ENCODE data around the gene CAPN9.
"Not testable (repeated sequence)": the region's sequence is repeated elsewhere in the genome, so short reads cannot be mapped to it uniquely, and the experiment has no call there.

Gene CAPN9

GRCh38 chr1:230746617-230747016, 571 bp upstream of the CAPN9 start:
- no peak for DNase-seq (ENCODE audit: low read depth)

GRCh38 chr1:230747890-230748800, 957 bp downstream of the CAPN9 start:
- no peak for DNase-seq (ENCODE audit: low read depth)

GRCh38 chr1:230749150-230749549, 2.0 kb downstream of the CAPN9 start:
- no peak for DNase-seq (ENCODE audit: low read depth)

DNA sequence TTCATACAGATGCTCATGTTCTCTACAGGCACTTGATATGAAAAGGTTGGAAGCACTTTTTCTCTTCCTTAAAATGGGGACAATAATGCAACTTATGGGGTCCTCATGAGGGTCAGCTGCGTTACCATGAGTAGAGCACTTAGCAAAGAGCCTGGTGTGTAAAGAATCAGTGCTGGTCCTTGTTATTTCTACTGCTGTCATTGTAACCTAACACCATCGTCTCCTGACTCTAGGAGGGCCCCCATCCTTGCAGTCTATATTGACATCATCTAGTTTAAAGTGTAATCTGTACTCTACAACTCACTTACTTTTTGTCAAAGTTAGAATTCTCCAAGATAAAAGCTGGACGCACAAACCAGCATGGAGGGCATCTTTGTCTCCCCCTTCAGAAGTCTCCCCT, 2.4 kb downstream of the CAPN9 start:
- DNase-seq (ENCODE audit: low read depth), result no peak

DNA sequence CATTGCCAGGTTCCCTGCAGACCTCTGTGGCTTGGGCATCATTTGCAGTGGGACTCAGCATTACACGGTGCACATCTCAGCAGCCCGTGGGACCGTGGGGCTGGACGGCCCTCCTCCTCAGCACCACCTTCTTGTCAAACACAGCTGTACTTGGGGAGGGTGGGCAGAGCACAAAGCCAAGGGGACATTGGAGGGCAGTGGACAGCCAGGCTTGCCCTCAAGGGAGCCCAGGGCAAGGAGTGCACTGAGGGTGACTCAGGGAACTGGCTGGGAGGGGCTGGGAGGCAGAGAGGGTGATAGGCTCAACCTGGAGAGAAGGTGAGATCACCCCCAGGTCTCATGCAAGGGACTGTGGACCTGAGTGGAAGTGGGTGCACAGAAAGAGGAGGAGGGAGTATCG, 3.4 kb downstream of the CAPN9 start:
- no peak for DNase-seq (ENCODE audit: low read depth)

DNA sequence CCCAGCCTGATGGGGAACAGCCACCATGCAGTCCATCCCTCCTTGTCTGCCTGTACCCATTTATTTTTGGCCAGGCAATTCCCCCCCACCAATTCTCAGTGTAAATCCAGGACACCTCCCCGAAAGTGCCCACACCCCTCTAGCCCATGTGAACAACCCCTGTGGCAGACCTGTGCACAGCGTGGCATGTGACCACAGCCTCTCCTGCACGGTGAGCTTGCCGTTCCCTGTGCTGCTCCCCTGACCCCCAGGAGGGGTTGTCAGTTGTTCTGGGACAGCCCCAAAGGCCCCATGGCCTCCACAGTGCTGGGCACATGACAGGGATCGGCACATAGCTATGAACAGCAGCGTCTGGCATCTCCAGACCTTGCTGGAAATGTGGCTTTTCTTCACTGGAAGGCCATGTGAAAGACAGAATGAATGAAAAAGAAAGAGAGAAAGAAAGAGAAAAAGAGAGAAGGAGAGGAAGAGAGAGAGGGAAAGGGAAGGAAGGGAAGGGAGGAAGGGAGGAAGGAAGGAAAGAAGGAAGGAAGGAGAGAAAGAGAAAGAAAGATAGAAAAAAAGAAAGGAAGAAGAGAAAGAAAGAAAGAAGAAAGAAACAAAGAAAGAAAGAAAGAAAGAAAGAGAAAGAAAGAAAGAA, 3.9 kb downstream of the CAPN9 start:
- DNase-seq (ENCODE audit: low read depth), result no peak

DNA sequence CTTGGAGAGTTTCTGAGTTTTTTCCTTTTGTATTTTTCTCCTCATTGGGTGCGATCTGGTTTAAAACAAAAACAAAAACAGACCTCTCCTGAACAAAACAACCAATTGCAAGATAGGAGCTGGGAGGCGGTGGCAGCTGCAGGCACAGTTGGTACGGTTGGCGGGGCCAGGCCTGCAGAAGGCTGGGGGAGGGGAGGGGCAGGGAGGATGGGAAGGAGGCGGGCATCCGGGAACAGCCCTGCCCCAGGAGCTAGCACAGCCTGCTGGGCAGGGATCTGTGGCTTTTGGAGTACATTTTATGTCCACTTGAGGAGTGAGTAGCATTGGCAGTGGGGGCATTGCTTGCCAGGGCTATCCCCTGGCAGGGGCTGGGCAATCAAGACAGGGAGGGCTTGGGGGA, 5.2 kb downstream of the CAPN9 start:
- no peak for DNase-seq (ENCODE audit: low read depth)

DNA sequence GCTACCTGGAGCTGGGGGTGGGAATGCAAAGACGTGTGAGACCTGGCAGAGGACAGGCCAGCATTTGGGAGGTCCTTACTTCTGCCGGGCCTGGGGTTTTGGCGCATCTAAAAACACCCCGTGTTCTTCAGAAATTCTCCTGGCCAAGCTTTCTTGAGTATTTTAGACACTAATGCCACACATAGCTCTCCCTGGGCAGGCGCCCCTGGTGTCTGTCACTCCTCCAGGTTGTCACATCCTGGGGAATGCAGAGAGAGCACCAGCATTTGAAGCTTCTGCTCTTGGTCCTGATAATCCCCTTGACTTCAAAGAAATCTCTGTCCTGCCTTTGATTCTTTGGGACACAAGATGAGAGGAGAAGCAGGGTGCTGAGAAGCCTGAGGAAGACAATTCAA, 6.0 kb downstream of the CAPN9 start:
- DNase-seq (ENCODE audit: low read depth), result no peak

DNA sequence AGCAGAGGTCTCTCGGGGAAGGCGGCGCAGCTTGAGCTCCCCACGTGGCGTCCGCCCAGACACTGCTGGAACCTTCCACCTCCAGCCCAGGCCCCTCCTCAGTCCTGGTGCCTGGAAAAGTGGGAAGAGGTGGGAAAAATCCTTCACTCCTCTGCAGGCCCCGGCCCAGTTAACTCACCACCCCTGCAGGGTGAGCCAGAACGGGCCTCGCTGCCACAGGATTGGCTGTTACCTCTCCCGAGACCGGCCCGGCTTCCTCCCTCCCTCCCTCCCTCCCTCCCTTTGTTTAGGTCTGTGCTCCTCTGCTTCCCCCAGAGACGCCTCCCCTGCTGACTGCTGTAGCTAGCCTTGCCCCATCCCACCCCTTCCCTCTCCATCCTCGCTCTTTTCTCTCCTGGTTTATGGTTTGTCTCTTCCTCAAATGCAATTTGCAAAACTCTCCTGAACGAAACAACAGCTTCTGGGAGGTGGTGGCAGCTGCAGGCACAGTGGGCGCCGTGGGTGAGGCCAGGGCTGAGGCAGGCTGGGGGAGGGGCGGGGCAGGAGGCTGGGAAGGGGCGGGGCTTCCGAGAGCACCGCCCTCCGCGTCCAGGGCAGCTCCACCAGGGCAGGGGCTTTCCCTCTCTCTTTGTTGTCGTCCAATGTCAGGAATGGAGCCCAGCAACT, 6.5 kb downstream of the CAPN9 start:
- no peak for DNase-seq (ENCODE audit: low read depth)

DNA sequence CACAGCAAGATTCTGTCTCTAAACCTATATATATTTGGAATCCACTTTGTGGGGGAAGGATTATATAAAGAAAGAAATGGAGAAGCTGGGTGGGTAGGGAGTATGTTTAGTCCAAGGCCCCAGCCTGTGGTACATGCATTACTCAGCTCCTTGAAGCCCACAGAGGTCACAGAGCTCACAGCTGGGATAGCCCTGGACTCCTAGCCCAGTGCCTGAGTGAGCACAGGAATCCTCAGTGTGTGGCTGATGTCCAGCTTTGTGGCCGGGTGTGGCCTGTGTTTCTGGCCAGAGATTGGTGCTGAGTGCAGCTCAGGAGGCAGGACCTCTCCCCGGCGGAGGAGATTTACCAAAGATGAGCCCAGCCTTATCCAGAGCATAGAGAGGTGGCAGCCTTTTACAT, 7.6 kb downstream of the CAPN9 start:
- DNase-seq (ENCODE audit: low read depth), result no peak

DNA sequence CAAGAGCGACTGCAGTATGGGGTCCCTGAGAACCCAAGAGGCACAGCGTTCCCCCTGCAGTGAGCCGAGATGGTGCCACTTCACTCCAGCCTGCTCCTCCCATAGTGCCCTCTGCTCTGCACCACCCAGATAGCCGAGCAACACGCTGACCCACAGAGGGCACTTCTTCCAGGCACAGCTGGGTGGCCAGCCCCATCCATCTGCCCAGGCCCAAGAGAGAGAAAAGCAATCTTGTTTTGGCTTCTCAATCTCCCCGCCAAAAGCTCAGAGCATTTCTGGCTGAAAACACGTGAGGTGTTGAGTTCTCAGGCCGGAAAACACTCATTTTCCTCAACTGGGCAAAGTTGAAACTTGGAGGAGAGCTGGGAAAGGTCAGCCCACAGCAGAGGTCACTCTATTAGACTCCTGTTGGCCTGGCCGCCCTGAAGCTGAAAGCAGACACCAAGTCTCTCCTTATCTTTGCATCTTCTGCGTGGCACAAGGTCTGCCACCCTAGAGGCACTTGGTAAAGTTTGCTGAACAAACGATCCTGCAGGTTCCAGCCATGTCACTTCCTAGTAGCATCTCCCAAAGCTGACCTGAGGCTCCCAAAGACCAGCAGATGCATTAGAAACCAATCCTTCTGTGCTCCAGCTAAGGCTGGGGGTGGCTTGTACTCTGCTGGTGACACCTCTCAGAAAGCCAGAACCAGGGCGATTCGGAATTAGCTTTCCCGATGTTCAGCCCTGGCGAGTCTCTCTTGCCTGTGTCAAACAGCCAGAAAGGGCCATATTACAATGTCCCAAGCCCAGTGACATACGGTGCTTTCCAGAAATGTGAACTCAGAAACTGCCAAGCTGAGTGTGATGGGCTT, 10.9 kb downstream of the CAPN9 start:
- no peak for DNase-seq (ENCODE audit: low read depth)

DNA sequence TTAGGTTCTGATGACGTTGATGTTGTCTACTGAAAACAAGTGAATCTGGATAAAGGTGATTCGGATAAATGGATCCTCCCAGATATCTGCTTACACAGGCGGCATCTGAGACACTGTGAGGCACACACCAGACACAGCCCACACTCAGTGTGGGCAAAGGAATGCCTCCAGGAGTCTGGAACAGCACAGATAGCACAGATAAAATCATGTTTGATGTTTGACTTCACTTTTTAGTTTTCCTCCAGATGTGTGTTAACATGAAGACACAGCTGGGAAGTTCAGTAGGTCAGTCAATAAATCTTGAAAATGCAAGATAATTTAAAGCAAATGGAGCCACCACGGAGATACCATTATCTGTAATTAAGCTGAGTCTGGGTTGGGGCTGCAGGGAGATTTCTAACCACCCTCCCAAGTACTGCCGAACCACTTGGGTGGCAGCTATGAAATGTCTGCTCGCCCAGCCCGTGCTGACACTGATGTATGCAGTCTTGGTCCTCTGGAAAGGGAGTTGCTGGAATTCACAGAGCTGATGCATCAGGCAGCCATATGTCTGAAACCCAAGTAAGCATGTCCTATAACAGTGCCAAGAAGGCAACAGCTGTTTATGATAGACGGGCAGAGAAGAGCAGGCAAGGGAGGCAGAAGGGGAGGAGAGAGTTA, 11.7 kb downstream of the CAPN9 start:
- DNase-seq (ENCODE audit: low read depth), result no peak

GRCh38 chr1:230759369-230760065, 12.3 kb downstream of the CAPN9 start:
- no peak for DNase-seq (ENCODE audit: low read depth)

DNA sequence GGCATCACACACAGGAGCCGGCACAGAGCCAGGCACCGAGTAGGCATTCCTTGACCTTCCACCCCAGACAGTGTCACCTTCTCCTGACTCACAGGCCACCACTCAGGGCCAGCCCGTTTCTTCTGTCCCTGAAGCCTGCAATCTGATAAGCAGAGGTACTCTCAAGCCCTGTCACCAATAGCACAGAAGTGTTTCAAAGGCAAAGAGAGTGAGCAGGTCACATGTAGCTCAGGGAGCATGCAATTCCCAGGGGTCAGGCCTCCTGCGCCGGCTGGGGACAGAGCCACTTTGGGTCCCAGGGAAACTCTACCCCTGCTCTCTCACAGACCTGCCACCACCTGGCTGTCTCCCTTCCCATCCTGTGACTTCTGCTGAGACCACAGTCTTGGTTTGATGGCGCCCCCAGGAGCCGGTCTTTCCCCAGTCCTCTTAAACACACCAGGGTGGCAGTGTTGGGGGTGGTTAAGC, 13.2 kb downstream of the CAPN9 start:
- DNase-seq (ENCODE audit: low read depth), result no peak

DNA sequence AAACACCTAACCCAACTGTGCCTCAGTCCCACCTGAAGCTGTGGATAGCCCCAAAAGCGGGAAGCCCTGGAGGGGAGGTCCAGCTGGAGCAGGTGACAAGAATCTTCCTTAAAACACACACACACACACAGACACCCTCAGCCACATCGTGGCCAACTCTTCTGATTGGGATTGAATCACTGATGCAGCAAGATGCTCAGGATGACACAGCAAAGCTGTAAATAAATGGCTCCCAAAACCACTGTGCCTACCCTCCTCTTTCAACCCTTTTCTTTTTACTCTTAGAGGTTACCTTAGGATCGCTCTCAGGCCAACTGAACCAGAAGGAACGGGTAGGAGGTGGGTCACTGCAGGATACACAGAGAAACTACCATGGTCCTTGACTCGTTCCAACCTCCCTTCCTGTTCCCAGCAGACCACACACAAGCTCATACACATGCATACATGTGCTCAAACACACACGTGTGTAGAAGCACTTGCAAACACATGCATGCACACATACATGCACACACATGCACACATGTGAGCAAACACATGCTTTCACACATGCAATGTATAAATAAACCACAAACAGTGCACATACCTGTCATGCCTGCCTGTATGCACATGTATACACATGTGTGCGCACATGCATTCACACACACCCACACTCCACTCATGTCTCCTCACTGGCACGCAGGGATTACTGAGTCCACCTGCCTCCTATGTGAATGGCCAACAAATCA, 14.4 kb downstream of the CAPN9 start:
- no peak for DNase-seq (ENCODE audit: low read depth)

DNA sequence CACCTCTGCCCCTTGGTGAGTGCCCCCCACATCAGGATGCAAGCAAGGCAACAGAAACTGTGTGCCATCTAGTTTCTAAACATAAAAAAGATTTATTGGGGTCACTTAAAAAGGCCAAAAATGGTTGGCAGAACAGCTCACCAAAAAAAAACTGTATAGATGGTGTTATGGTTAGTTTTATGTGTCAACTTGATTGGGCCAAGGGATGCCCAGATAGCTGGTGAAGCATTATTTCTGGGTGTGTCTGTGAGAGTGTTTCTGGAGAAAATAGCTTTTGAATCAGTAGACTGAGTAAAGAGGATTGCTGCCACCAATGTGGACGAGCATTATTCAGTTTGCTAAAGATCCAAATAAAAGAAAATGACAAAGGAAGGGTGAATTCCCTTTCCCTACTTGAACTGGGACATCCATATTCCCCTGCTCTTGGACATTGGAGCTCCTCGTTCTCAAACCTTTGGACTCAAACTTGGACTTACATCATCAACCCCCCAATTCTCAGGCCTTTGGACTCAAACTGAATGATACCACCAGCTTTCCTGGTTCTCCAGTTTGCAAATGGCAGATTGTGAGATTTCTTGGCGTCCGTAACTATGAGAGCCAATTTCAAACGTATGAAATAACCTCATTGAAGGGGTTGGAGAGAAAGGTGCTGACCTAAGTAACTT, 16.9 kb downstream of the CAPN9 start:
- DNase-seq (ENCODE audit: low read depth), result no peak

GRCh38 chr1:230766318-230766717, 19.1 kb downstream of the CAPN9 start:
- DNase-seq (ENCODE audit: low read depth), result no peak

DNA sequence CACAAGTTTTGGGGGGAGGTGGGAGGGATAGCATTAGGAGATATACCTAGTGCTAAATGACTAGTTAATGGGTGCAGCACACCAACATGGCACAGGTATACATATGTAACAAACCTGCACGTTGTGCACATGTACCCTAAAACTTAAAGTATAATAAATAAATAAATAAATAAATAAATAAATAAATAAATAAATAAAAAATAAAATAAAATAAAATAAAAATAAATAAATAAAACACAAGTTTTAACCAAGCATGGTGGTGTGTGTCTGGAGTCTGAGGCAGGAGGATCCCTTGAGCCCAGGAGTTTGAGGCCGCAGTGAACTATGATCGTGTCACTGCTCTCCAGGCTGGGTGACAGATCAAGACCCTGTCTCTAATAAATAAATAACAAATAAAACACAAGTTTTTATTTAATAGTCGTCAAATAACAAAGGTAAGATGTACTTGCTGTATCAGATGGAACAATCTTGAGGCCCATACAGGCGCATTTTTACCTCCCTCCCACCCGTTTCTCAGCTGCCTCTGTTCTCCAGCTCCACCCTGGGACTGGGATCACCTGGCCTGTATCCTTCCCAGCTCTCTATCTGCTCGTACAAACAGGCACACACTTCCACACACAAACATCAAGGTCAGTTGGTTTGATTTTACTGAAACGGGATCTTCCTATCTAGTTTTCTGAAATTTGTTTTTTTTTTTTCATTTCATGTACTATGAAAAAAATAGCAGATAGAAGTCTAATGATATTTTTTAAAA, 20.8 kb downstream of the CAPN9 start:
- DNase-seq (ENCODE audit: low read depth), result not testable (repeated sequence)

All from stimulated activated CD8-positive, alpha-beta memory T cell treated with anti-CD3 and anti-CD28 coated beads, Interleukin-15, amount 100 ng/mL, for 24 hours (primary cell).